Astrocyte of the spinal cord (primary cell): Measurements from ENCODE around the gene STX2.
"Not testable (repeated sequence)": the region's sequence is repeated elsewhere in the genome, so short reads cannot be mapped to it uniquely, and the experiment has no call there.

Experiments used
- DNase-seq: peaks from one replicate; pipeline ENCODE4 v3.0.0; 2011; ENCODE audit warnings: low read depth, low spot score
- H3K4me3 ChIP-seq: 2 replicates; pipeline ENCODE4 v1.5.1; 2011; ENCODE audit warnings: low read depth, mild to moderate bottlenecking, low read length, moderate library complexity
- CTCF ChIP-seq: IDR thresholded peaks from 2 replicates; pipeline ENCODE4 v1.5.1; 2012; ENCODE audit warnings: low read depth, mild to moderate bottlenecking, low read length, inconsistent platforms
- in situ Hi-C: cut with HindIII; loops from 2 replicates; pipeline ENCODE4 v1.10.0; 2017; ENCODE audit warnings: low sequenced_read_pairs

STX2 gene

GRCh38 chr12:130878193-130879185 lies 39.4 kb upstream of the STX2 start:
- H3K4me3 ChIP-seq: no peak overlapping the region
- in situ Hi-C loops: no loop called here
- no peak for TF ChIP-seq CTCF
- no peak for DNase-seq

GRCh38 chr12:130877333-130877732 lies 38.3 kb upstream of the STX2 start:
- no peak for DNase-seq
- H3K4me3 ChIP-seq: no peak overlapping the region
- in situ Hi-C loops: no loop called here
- no peak for TF ChIP-seq CTCF

DNA sequence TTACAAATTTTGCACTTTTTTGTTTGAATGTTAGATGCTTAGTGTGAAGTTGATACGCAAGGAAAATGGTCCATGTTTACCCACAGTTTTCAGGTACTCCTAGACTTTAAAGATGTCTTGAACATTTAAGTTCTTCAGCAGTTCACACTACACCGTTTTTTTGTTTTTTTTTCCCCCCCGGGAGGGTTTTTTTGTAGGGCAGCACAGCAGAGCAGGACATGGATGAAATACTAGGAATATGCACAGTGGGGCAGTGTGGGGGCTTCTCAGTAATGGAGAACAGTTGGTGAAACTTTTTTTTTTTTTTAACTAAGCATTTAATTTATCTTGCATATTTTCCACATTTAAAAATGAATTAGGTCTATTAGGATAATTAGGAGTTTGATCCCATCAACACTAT lies 37.7 kb upstream of the STX2 start:
- H3K4me3 ChIP-seq: no peak overlapping the region
- in situ Hi-C loops: no loop called here
- no peak for TF ChIP-seq CTCF
- no peak for DNase-seq

DNA sequence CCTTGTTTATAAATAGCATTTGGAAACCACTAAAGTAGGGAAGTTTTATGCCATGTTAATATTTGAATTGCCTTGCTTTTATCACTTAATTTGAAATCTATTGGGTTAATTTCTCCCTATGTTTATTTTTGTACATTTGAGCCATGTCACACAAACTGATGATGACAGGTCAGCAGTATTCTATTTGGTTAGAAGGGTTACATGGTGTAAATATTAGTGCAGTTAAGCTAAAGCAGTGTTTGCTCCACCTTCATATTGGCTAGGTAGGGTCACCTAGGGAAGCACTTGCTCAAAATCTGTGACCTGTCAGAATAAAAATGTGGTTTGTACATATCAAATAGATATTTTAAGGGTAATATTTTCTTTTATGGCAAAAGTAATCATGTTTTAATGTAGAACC lies 37.2 kb upstream of the STX2 start:
- in situ Hi-C loops: no loop called here
- no peak overlapping the region for H3K4me3 ChIP-seq
- no peak for TF ChIP-seq CTCF
- DNase-seq: no peak

- in situ Hi-C loops, DNase-seq, H3K4me3 ChIP-seq: not testable (repeated sequence)
These were observed 36.7 kb upstream of the STX2 start for GRCh38 chr12:130875708-130876107.

- H3K4me3 ChIP-seq: no peak overlapping the region
- TF ChIP-seq CTCF: no peak
- no peak for DNase-seq
- in situ Hi-C loops: no loop called here
These were observed 36.1 kb upstream of the STX2 start for GRCh38 chr12:130875193-130875592.

DNA sequence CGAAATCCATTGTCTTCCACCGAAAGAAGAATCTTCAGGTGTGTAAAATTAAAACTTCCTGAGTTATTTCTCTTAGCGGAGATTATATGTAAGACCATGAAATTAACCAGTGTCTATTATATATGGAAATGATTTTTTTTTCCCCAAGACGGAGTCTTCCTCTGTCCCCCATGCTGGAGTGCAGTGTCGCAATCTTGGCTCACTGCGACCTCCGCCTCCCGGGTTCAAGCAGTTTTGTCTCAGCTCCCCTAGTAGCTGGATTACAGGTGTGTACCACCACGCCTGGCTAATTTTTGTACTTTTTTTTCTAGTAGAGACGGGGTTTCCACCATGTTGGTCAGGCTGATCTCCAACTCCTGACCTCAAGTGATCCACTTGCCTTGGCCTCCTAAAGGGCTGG lies 35.6 kb upstream of the STX2 start:
- no peak for TF ChIP-seq CTCF
- in situ Hi-C loops: no loop called here
- H3K4me3 ChIP-seq: no peak overlapping the region
- no peak for DNase-seq
